ENCODE measurements around the gene ANO7. TPM values are rescaled to one million over a fixed set of nuclear protein-coding genes. Genes with fewer than 3 reads are reported as not detected.

ANO7 gene
- total and polyA plus RNA-seq, 2 donors (not counting 1 experiment from before 2014, with no cell fraction given), result 0.64 to 1.8 TPM

GRCh38 chr2:241142593-241142992 lies 45.9 kb upstream of the ANO7 start:
- no peaks in the 10 kb centered on the region for H3K27me3 Mint-ChIP-seq
- Histone ChIP-seq H3K4me1 (ENCODE audit: control insufficient read depth in 2 of 2, insufficient read depth in 2 of 2, low read length in 2 of 2) (no peaks in the 10 kb centered on the region), H3K4me3 (ENCODE audit: control extremely low read depth in 1 of 5, extremely low read depth in 1 of 5, insufficient read depth in 1 of 5, low read depth in 2 of 5, low read length in 4 of 5) (no peak overlapping the region), H3K79me2 (ENCODE audit: control insufficient read depth, insufficient read depth, low read length) (peaks cover 36% of the 10 kb centered on the region), H3K9me3 (ENCODE audit: control extremely low read depth in 1 of 3, control insufficient read depth in 2 of 3, insufficient read depth in 1 of 3, low read length in 2 of 3) (no peaks in the 10 kb centered on the region), H3K36me3 (replicated peaks in 1 of 2; ENCODE audit: control extremely low read depth in 1 of 2, control insufficient read depth in 1 of 2, extremely low read depth in 1 of 2, insufficient read depth in 2 of 2, low read length in 1 of 2) (peaks cover 0 to 22% of the 10 kb centered on the region in 2 experiments), H3K27ac (ENCODE audit: low read length in 2 of 2) (no peak overlapping the region), H3K4me2 (replicated peaks; ENCODE audit: low read depth, low read length, poor library complexity, severe bottlenecking) (no peak overlapping the region), H3K27me3 (replicated peaks in 1 of 4; ENCODE audit: control extremely low read depth in 1 of 4, control insufficient read depth in 3 of 4, insufficient read depth in 4 of 4, low read length in 3 of 4) (no peaks in the 10 kb centered on the region), H3K9ac (ENCODE audit: low read length) (no peak overlapping the region), H2AFZ (ENCODE audit: insufficient read depth, low read depth, low read length, poor library complexity, severe bottlenecking) (no peak overlapping the region), H4K20me1 (ENCODE audit: control insufficient read depth, insufficient read depth, low read length, poor library complexity, severe bottlenecking) (no peaks in the 10 kb centered on the region)
- intact Hi-C loops (cut with micrococcal nuclease), result no loop called here
- H3K27ac Mint-ChIP-seq, result no peak overlapping the region
- DNase-seq (no peak), ATAC-seq (ENCODE audit: low read depth) (no peak)
- no peak for TF ChIP-seq EZH2 (IDR thresholded peaks at IDR 0.05; ENCODE audit: borderline replicate concordance, insufficient read depth, low read depth, low read length, poor library complexity, severe bottlenecking)
- TF ChIP-seq, protein P1, sequence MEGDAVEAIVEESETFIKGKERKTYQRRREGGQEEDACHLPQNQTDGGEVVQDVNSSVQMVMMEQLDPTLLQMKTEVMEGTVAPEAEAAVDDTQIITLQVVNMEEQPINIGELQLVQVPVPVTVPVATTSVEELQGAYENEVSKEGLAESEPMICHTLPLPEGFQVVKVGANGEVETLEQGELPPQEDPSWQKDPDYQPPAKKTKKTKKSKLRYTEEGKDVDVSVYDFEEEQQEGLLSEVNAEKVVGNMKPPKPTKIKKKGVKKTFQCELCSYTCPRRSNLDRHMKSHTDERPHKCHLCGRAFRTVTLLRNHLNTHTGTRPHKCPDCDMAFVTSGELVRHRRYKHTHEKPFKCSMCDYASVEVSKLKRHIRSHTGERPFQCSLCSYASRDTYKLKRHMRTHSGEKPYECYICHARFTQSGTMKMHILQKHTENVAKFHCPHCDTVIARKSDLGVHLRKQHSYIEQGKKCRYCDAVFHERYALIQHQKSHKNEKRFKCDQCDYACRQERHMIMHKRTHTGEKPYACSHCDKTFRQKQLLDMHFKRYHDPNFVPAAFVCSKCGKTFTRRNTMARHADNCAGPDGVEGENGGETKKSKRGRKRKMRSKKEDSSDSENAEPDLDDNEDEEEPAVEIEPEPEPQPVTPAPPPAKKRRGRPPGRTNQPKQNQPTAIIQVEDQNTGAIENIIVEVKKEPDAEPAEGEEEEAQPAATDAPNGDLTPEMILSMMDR (IDR thresholded peaks at IDR 0.05), result no peak
- POLR2A ChIA-PET, result interaction anchor here (0.6 kb wide), 1 partner anchor 57 kb away, joined by 3 read pairs; no protein-coding TSS in a partner anchor
- H3K9me3 Mint-ChIP-seq (ENCODE audit: insufficient read depth), result no peaks in the 10 kb centered on the region
- CTCF ChIA-PET, result no interaction called here
- H3K4me1 Mint-ChIP-seq, result peaks cover 4% of the 10 kb centered on the region
- no peak overlapping the region for H3K4me3 Mint-ChIP-seq
- WGBS (ENCODE audit: insufficient coverage), result 87% methylated on average over 9 of the region's 9 CpGs

GRCh38 chr2:241146286-241146685 lies 42.2 kb upstream of the ANO7 start:
- ChIA-PET CTCF (interaction anchor here (1.2 kb wide), 1 partner anchor 10 kb away, joined by 4 read pairs; no protein-coding TSS in a partner anchor), POLR2A (interaction anchor here (0.7 kb wide), 1 partner anchor 53 kb away, joined by 3 read pairs; no protein-coding TSS in a partner anchor)
- H3K27ac ChIP-seq (ENCODE audit: low read length in 2 of 2), result no peak overlapping the region
- no peak overlapping the region for H3K9ac ChIP-seq (ENCODE audit: low read length)
- intact Hi-C loops (cut with micrococcal nuclease), result no loop called here
- peaks cover 55% of the 10 kb centered on the region for H3K79me2 ChIP-seq (ENCODE audit: control insufficient read depth, insufficient read depth, low read length)
- ATAC-seq (ENCODE audit: low read depth) (no peak), DNase-seq (no peak)
- Mint-ChIP-seq H3K27me3 (no peaks in the 10 kb centered on the region), H3K4me3 (no peak overlapping the region), H3K4me1 (peaks cover 23% of the 10 kb centered on the region), H3K27ac (no peak overlapping the region), H3K9me3 (ENCODE audit: insufficient read depth) (no peaks in the 10 kb centered on the region)
- H2AFZ ChIP-seq (ENCODE audit: insufficient read depth, low read depth, low read length, poor library complexity, severe bottlenecking), result no peak overlapping the region
- peaks cover 0 to 17% of the 10 kb centered on the region in 2 experiments for H3K36me3 ChIP-seq (replicated peaks in 1 of 2; ENCODE audit: control extremely low read depth in 1 of 2, control insufficient read depth in 1 of 2, extremely low read depth in 1 of 2, insufficient read depth in 2 of 2, low read length in 1 of 2)
- TF ChIP-seq, protein P1 (IDR thresholded peaks at IDR 0.05), result no peak
- no peak for TF ChIP-seq EZH2 (IDR thresholded peaks at IDR 0.05; ENCODE audit: borderline replicate concordance, insufficient read depth, low read depth, low read length, poor library complexity, severe bottlenecking)
- H4K20me1 ChIP-seq (ENCODE audit: control insufficient read depth, insufficient read depth, low read length, poor library complexity, severe bottlenecking), result no peaks in the 10 kb centered on the region
- peaks cover 11 to 16% of the 10 kb centered on the region in 2 donors for H3K4me1 ChIP-seq (ENCODE audit: control insufficient read depth in 2 of 2, insufficient read depth in 2 of 2, low read length in 2 of 2)
- WGBS (ENCODE audit: insufficient coverage), result no CpG with 5 or more reads among the region's 4 CpGs
- no peaks in the 10 kb centered on the region for H3K27me3 ChIP-seq (replicated peaks in 1 of 4; ENCODE audit: control extremely low read depth in 1 of 4, control insufficient read depth in 3 of 4, insufficient read depth in 4 of 4, low read length in 3 of 4)
- no peaks in the 10 kb centered on the region for H3K9me3 ChIP-seq (ENCODE audit: control extremely low read depth in 1 of 3, control insufficient read depth in 2 of 3, insufficient read depth in 1 of 3, low read length in 2 of 3)
- no peak overlapping the region for H3K4me3 ChIP-seq (ENCODE audit: control extremely low read depth in 1 of 5, extremely low read depth in 1 of 5, insufficient read depth in 1 of 5, low read depth in 2 of 5, low read length in 4 of 5)
- no peak overlapping the region for H3K4me2 ChIP-seq (replicated peaks; ENCODE audit: low read depth, low read length, poor library complexity, severe bottlenecking)

All from B cell (primary cell).